HUES6 (cell line): Measurements from ENCODE around the gene NKD1.

Source experiments
- H3K27ac ChIP-seq: 2 replicates; pipeline ENCODE4 v1.7.0; 2013; ENCODE audit warnings: low read depth, mild to moderate bottlenecking, low read length, inconsistent platforms
- H3K27me3 ChIP-seq: 2 replicates; pipeline ENCODE4 v1.6.1; 2013; ENCODE audit warnings: low read length; ENCODE audit not compliant: control insufficient read depth, insufficient read depth
- H3K36me3 ChIP-seq: 2 replicates; pipeline ENCODE4 v1.6.1; 2013; ENCODE audit warnings: low read length; ENCODE audit not compliant: control insufficient read depth, insufficient read depth
- H3K4me1 ChIP-seq: 2 replicates; pipeline ENCODE4 v1.6.1; 2013; ENCODE audit warnings: low read length; ENCODE audit not compliant: control insufficient read depth, insufficient read depth
- H3K4me3 ChIP-seq: 2 replicates; pipeline ENCODE4 v1.5.1; 2013; ENCODE audit warnings: low read depth, low read length
- H3K9ac ChIP-seq: one replicate; pipeline ENCODE4 v1.6.1; 2013; ENCODE audit warnings: mild to moderate bottlenecking, low read length
- H3K9me3 ChIP-seq: 2 replicates; pipeline ENCODE4 v1.6.1; 2013; ENCODE audit warnings: low read depth, low read length; ENCODE audit not compliant: control insufficient read depth, insufficient read depth

Gene NKD1

GRCh38 chr16:50520451-50521245 lies 27.5 kb upstream of the NKD1 start:
- no peaks in the 10 kb centered on the region for H3K27me3 ChIP-seq
- no peaks in the 10 kb centered on the region for H3K36me3 ChIP-seq
- peaks cover 8% of the 10 kb centered on the region for H3K9me3 ChIP-seq
- H3K4me1 ChIP-seq: peaks cover 11% of the 10 kb centered on the region; the same call in 1 of the 2 replicates
- H3K9ac ChIP-seq: no peak overlapping the region
- no peak overlapping the region; the same call in 1 of the 2 replicates for H3K27ac ChIP-seq
- no peak overlapping the region for H3K4me3 ChIP-seq

- H3K9me3 ChIP-seq: peaks cover 6% of the 10 kb centered on the region
- H3K27ac ChIP-seq: no peak overlapping the region
- H3K9ac ChIP-seq: no peak overlapping the region
- no peaks in the 10 kb centered on the region for H3K36me3 ChIP-seq
- 0 out of 2 replicates have a peak, but pooled peaks cover 2% of the 10 kb centered on the region for H3K27me3 ChIP-seq
- H3K4me1 ChIP-seq: peaks cover 11% of the 10 kb centered on the region; the same call in 1 of the 2 replicates
- H3K4me3 ChIP-seq: no peak overlapping the region
Measured at GRCh38 chr16:50521246-50521900, 26.8 kb upstream of the NKD1 start.

- Histone ChIP-seq H3K27me3 (0 out of 2 replicates have a peak, but pooled peaks cover 2% of the 10 kb centered on the region), H3K9ac (no peak overlapping the region), H3K4me1 (peaks cover 11% of the 10 kb centered on the region; the same call in 1 of the 2 replicates), H3K9me3 (peaks cover 6% of the 10 kb centered on the region), H3K27ac (no peak overlapping the region), H3K4me3 (no peak overlapping the region), H3K36me3 (no peaks in the 10 kb centered on the region)
Measured at GRCh38 chr16:50522324-50522723, 25.9 kb upstream of the NKD1 start.

GRCh38 chr16:50523710-50524109 lies 24.5 kb upstream of the NKD1 start:
- Histone ChIP-seq H3K27me3 (0 out of 2 replicates have a peak, but pooled peaks cover 2% of the 10 kb centered on the region), H3K9me3 (0 out of 2 replicates have a peak, but pooled peaks cover under 1% of the 10 kb centered on the region), H3K9ac (no peak overlapping the region), H3K27ac (no peak overlapping the region), H3K4me3 (no peak overlapping the region), H3K4me1 (peaks cover 11% of the 10 kb centered on the region; the same call in 1 of the 2 replicates), H3K36me3 (no peaks in the 10 kb centered on the region)

- Histone ChIP-seq H3K9ac (no peak overlapping the region), H3K4me3 (no peak overlapping the region), H3K4me1 (peaks cover 11% of the 10 kb centered on the region; the same call in 1 of the 2 replicates), H3K9me3 (peaks cover 11% of the 10 kb centered on the region), H3K36me3 (no peaks in the 10 kb centered on the region), H3K27ac (no peak overlapping the region), H3K27me3 (0 out of 2 replicates have a peak, but pooled peaks cover 2% of the 10 kb centered on the region)
Measured at GRCh38 chr16:50525262-50525661, 22.9 kb upstream of the NKD1 start.

- Histone ChIP-seq H3K4me1 (peaks cover 7% of the 10 kb centered on the region; the same call in 1 of the 2 replicates), H3K4me3 (no peak overlapping the region), H3K36me3 (no peaks in the 10 kb centered on the region), H3K9ac (no peak overlapping the region), H3K9me3 (peaks cover 11% of the 10 kb centered on the region), H3K27me3 (0 out of 2 replicates have a peak, but pooled peaks cover 2% of the 10 kb centered on the region), H3K27ac (no peak overlapping the region)
Measured at GRCh38 chr16:50525716-50526115, 22.5 kb upstream of the NKD1 start.

- 0 out of 2 replicates have a peak, but pooled peaks cover 2% of the 10 kb centered on the region for H3K27me3 ChIP-seq
- no peak overlapping the region for H3K27ac ChIP-seq
- H3K4me3 ChIP-seq: no peak overlapping the region
- H3K36me3 ChIP-seq: no peaks in the 10 kb centered on the region
- peaks cover 11% of the 10 kb centered on the region for H3K9me3 ChIP-seq
- H3K9ac ChIP-seq: no peak overlapping the region
- H3K4me1 ChIP-seq: peaks cover 5% of the 10 kb centered on the region; the same call in 1 of the 2 replicates
Measured at GRCh38 chr16:50526249-50526648, 21.9 kb upstream of the NKD1 start.

- Histone ChIP-seq H3K9ac (no peak overlapping the region), H3K4me1 (peaks cover 1% of the 10 kb centered on the region; the same call in 1 of the 2 replicates), H3K27me3 (0 out of 2 replicates have a peak, but pooled peaks cover 2% of the 10 kb centered on the region), H3K9me3 (peaks cover 11% of the 10 kb centered on the region), H3K36me3 (no peaks in the 10 kb centered on the region), H3K4me3 (no peak overlapping the region), H3K27ac (no peak overlapping the region)
Measured at GRCh38 chr16:50526796-50527195, 21.4 kb upstream of the NKD1 start.

- Histone ChIP-seq H3K4me3 (no peak overlapping the region), H3K36me3 (no peaks in the 10 kb centered on the region), H3K9me3 (peaks cover 11% of the 10 kb centered on the region), H3K9ac (no peak overlapping the region), H3K4me1 (no peaks in the 10 kb centered on the region), H3K27ac (no peak overlapping the region), H3K27me3 (0 out of 2 replicates have a peak, but pooled peaks cover 2% of the 10 kb centered on the region)
Measured at GRCh38 chr16:50528820-50529219, 19.4 kb upstream of the NKD1 start.

GRCh38 chr16:50529334-50529733 lies 18.9 kb upstream of the NKD1 start:
- Histone ChIP-seq H3K4me1 (no peaks in the 10 kb centered on the region), H3K27me3 (0 out of 2 replicates have a peak, but pooled peaks cover 2% of the 10 kb centered on the region), H3K36me3 (no peaks in the 10 kb centered on the region), H3K9me3 (peaks cover 11% of the 10 kb centered on the region), H3K27ac (no peak overlapping the region), H3K4me3 (no peak overlapping the region), H3K9ac (no peak overlapping the region)
